ENCODE measurements around the gene TCAIM. TPM values are rescaled to one million over a fixed set of nuclear protein-coding genes. Genes with fewer than 3 reads are reported as not detected.

The TCAIM gene
- total and polyA plus RNA-seq, 10 of the 15 experiments (the other 5 are each of a cell fraction or from before 2014, with no cell fraction given): 14.5 to 22.9 (median 17.8) TPM

DNA sequence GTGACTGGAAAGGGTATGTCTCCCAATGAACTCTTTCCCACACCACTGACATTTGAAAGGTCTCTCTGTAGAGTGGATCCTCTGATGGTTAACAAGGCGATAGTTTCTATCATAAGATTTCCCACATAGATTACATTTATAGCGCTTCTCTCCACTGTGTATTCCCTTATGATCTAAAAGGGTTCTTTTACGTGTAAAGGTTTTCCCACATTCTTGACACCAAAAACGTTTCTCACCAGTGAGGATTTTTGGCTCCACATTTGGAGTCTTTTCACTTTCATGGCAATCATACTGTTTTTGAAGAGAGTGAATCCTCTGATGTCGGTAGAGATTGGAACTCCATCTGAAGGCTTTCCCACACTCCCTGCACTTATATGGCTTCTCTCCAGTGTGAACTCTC lies 108.4 kb downstream of the TCAIM start:
- no peak overlapping the region for H2AFZ ChIP-seq (ENCODE audit: control insufficient read depth, low read depth, low read length)
- TF ChIP-seq MYC (IDR thresholded peaks at IDR 0.05; ENCODE audit: insufficient read depth, insufficient read length, insufficient replicate concordance, low read length, severe bottlenecking): no peak
- TF ChIP-seq, protein P1, sequence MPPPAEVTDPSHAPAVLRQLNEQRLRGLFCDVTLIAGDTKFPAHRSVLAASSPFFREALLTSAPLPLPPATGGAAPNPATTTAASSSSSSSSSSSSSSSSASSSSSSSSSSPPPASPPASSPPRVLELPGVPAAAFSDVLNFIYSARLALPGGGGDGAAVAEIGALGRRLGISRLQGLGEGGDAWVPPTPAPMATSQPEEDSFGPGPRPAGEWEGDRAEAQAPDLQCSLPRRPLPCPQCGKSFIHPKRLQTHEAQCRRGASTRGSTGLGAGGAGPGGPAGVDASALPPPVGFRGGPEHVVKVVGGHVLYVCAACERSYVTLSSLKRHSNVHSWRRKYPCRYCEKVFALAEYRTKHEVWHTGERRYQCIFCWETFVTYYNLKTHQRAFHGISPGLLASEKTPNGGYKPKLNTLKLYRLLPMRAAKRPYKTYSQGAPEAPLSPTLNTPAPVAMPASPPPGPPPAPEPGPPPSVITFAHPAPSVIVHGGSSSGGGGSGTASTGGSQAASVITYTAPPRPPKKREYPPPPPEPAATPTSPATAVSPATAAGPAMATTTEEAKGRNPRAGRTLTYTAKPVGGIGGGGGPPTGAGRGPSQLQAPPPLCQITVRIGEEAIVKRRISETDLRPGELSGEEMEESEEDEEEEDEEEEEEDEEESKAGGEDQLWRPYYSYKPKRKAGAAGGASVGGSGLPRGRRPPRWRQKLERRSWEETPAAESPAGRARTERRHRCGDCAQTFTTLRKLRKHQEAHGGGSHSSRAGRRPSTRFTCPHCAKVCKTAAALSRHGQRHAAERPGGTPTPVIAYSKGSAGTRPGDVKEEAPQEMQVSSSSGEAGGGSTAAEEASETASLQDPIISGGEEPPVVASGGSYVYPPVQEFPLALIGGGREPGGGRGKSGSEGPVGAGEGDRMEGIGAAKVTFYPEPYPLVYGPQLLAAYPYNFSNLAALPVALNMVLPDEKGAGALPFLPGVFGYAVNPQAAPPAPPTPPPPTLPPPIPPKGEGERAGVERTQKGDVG (CRISPR knock-in tag; IDR thresholded peaks at IDR 0.05): no peak
- no peak for TF ChIP-seq EP300 (IDR thresholded peaks at IDR 0.05; ENCODE audit: borderline replicate concordance in 1 of 2, control insufficient read depth in 1 of 2, low read depth in 2 of 2, low read length in 2 of 2)
- TF ChIP-seq GABPA (IDR thresholded peaks at IDR 0.05; ENCODE audit: low read depth): no peak
- no peak for TF ChIP-seq ZSCAN29 (IDR thresholded peaks at IDR 0.05)
- TF ChIP-seq TCF7 (IDR thresholded peaks at IDR 0.05; ENCODE audit: borderline replicate concordance): no peak
- TF ChIP-seq SRF (IDR thresholded peaks at IDR 0.05; ENCODE audit: low read depth in 2 of 2, low read length in 2 of 2): no peak
- no peak for TF ChIP-seq POLR2A (IDR thresholded peaks at IDR 0.05; ENCODE audit: low read depth, low read length)
- TF ChIP-seq, protein P2, sequence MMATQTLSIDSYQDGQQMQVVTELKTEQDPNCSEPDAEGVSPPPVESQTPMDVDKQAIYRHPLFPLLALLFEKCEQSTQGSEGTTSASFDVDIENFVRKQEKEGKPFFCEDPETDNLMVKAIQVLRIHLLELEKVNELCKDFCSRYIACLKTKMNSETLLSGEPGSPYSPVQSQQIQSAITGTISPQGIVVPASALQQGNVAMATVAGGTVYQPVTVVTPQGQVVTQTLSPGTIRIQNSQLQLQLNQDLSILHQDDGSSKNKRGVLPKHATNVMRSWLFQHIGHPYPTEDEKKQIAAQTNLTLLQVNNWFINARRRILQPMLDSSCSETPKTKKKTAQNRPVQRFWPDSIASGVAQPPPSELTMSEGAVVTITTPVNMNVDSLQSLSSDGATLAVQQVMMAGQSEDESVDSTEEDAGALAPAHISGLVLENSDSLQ (IDR thresholded peaks at IDR 0.05): no peak
- no peak for TF ChIP-seq HDAC2 (IDR thresholded peaks at IDR 0.05)
- no peak for TF ChIP-seq YBX1 (IDR thresholded peaks at IDR 0.05)
- no peak overlapping the region for H3K4me2 ChIP-seq (ENCODE audit: control insufficient read depth, insufficient read depth)
- POLR2A ChIA-PET: no interaction called here
- DNase-seq (ENCODE audit: low read depth, low spot score) (no peak), FAIRE-seq (no peak), ATAC-seq (no peak)
- no peaks in the 10 kb centered on the region for H4K20me1 ChIP-seq (ENCODE audit: control insufficient read depth, insufficient read depth)
- H3K27me3 ChIP-seq (replicated peaks in 1 of 2; ENCODE audit: control insufficient read depth in 2 of 2, insufficient read depth in 2 of 2, low read length in 1 of 2): no peaks in the 10 kb centered on the region
- no peaks in the 10 kb centered on the region; the same call in 2 of the 3 replicates for H3K9me3 ChIP-seq (replicated peaks; ENCODE audit: control insufficient read depth, insufficient read depth, low read length)
- H3K27ac ChIP-seq (ENCODE audit: control insufficient read depth, insufficient read depth): no peak overlapping the region
- CTCF ChIA-PET: no interaction called here
- no peak overlapping the region for H3K4me3 ChIP-seq
- in situ Hi-C loops (cut with MboI): no loop called here
- SMC1A ChIA-PET (ENCODE audit: uncharacterized antibody, unreplicated experiment): no interaction called here
- peaks cover 21 to 34% of the 10 kb centered on the region in 2 experiments for H3K36me3 ChIP-seq (ENCODE audit: control insufficient read depth in 2 of 2, insufficient read depth in 2 of 2, low read length in 1 of 2)
- peaks cover 8% of the 10 kb centered on the region; the same call in 1 of the 2 replicates for H3K4me1 ChIP-seq (ENCODE audit: control insufficient read depth, insufficient read depth, low read length)
- 95% methylated on average over 5 of the region's 5 CpGs for WGBS (ENCODE audit: insufficient coverage, insufficient replicate concordance, low lambda C conversion rate, missing lambda C conversion rate)
- RAD21 ChIA-PET (ENCODE audit: unreplicated experiment): no interaction called here
- intact Hi-C loops (cut with micrococcal nuclease; ENCODE audit: unreplicated experiment): no loop called here
- BruUV-seq (replicated peaks): no TSS peak
- no peaks in the 10 kb centered on the region for H3K79me2 ChIP-seq (ENCODE audit: control insufficient read depth, insufficient read depth, low read length)
- H3K9ac ChIP-seq (ENCODE audit: control insufficient read depth, insufficient read depth, low read length): no peak overlapping the region

All from GM12878 (cell line).